GM21529 (cell line): ENCODE data around the gene ARSA.
"Not testable (repeated sequence)": the region's sequence is repeated elsewhere in the genome, so short reads cannot be mapped to it uniquely, and the experiment has no call there.

Experiments used
- ATAC-seq: cut with Tn5 transposase; IDR thresholded peaks from one replicate; pipeline ENCODE4 v1.9.1; 2021; ENCODE audit not compliant: unreplicated experiment

ARSA gene

DNA sequence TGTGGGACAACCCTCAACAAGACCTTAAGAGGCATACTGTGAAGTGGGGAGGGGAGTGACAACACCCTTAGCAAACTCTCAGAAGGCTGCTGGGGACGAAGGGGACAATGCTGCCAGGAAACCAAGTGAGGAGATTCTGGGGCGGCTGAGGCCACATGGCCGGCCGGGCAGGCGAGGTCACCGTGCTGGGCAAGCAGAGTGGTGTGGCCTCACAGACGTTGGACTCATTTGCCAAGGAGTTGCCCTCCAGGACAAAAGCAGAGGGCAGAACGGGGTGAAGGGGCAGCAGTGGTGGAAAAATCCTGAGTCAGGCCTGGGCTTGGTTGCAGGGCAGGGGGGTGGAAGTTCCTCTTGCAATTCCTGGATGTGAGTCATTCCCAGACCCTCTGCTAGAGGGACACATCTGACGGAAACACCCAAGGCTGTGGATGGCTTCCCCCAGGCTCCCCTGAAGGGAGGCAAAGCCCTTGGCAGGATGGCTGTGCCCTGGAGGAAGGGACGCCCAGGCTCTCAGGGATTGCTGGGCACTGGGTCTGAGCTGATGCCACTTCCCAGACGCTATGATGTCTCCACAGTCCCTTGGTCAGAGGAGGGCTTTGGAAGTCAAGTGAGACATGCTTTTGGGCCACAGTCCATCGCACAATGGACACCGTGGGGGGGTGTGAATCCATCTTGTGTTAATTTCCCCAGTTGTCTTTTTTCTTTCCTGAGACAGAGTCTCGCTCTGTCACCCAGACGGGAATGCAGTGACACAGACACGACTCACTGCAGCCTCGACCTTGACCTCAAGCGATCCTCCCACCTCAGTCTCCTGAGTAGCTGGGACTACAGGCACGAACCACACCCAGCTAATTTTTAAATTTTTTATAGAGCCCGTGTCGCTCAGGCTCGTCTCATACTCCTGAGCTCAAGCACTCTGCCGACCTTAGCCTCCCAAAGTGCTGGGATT lies 28.4 kb upstream of the ARSA start:
- no peak for ATAC-seq

DNA sequence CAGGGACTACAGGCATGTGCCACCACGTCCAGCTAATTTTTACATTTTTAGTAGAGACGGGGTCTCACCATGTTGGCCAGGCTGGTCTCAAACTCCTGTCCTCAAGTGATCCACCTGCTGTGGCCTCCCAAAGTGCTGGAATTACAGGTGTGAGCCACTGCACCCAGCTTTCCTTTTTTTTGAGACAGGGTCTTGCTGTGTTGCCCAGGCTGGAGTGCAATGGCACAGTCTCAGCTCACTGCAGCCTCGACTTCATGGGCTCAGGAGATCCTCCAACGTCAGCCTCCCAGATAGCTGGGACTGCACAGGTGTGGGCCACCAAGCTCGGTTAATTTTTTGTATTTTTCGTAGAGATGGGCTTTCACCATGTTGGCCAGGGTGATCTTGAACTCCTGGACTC lies 26.7 kb upstream of the ARSA start:
- not testable (repeated sequence) for ATAC-seq

DNA sequence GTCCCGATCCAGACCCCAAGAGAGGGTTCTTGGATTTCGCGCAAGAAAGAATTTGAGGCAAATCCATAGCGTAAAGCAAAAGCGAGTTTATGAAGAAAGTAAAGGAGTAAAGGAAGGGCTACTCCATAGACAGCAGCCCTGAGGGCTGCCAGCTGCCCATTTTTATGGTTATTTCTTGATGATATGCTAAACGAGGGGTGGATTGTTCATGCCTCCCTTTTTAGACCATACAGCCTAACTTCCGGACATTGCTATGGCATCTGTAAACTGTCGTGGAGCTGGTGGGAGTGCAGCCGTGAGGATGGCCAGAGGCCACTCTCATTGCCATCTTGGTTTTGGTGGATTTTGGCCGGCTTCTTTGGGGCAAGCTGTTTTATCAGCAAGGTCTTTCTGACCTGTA lies 25.3 kb upstream of the ARSA start:
- no peak for ATAC-seq

DNA sequence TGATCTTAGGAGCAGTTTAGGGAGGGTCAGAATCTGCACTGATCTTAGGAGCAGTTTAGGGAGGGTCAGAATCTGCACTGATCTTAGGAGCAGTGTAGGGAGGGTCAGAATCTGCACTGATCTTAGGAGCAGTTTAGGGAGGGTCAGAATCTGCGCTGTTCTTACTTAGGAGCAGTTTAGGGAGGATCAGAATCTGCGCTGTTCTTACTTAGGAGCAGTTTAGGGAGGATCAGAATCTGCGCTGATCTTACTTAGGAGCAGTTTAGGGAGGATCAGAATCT lies 15.8 kb upstream of the ARSA start:
- ATAC-seq: not testable (repeated sequence)

DNA sequence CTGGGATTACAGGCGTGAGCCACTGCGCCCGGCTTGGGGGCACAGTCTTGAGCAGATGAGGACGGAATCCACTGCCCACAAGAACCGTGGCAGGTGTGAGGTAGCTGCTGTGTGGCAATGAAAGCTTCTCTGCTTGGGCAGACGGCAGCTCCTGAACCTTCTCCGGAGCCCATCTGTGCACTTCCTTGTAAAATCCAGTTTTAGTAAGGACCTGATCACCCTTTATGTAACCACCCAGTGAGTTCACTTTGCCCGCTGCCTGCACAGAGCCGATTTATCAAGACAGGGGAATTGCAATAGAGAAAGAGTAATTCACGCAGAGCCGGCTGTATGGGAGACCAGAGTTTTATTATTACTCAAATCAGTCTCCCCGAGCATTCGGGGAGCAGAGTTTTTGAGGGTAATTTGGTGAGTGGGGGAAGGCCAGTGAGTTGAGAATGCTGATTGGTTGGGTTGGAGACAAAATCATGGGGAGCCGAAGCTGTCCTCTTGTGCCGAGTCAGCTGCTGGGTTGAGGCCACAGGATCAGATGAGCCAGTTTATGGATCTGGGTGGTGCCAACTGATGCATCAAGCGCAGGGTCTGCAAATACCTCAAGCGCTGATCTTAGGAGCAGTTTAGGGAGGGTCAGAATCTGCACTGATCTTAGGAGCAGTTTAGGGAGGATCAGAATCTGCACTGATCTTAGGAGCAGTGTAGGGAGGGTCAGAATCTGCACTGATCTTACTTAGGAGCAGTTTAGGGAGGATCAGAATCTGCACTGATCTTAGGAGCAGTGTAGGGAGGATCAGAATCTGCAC lies 15.3 kb upstream of the ARSA start:
- ATAC-seq: not testable (repeated sequence)

DNA sequence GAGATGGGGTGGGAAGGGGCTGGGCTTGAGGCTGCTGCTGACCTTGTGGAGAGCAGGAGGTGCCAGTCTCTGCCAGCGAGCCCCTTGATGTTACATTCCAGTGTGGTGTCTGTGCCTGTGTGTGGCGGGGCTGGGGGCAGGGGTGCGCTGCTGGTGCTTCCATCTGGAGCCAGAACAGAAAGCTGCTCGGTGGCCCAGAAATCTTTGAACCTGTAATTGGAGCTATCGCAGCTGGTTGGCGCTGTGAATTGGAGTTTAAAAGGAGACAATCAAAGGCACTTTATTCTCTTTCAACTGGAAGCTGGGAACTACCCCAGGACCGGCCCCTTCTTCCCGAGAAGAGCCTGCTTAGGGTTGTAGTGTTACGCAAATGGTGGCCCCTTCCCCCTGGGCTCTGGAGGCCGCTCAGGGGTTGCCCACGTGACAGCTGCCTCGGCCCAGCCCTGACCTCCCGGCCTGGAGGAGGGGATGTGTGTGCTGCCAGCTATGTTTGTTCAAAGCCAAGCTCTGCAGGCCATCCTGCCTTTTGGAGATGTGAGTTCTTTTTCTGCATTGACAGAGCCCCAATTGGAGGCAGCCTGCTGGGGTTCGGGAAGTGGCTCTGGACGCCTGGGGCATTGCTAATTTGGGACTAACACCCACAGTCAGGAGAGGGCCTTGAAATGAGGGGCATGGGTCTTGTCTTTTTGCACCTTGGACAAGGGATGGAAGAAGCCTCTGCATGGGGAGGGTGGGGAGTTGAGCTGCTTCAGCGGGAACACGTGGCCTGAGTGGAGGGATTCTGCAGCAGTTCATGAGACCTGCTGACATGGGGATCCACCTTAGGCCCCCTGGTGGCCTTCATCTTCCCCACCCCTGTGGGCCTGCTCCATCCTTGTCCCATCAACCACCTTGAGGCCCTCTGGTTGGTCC lies 14.0 kb upstream of the ARSA start:
- ATAC-seq: no peak

DNA sequence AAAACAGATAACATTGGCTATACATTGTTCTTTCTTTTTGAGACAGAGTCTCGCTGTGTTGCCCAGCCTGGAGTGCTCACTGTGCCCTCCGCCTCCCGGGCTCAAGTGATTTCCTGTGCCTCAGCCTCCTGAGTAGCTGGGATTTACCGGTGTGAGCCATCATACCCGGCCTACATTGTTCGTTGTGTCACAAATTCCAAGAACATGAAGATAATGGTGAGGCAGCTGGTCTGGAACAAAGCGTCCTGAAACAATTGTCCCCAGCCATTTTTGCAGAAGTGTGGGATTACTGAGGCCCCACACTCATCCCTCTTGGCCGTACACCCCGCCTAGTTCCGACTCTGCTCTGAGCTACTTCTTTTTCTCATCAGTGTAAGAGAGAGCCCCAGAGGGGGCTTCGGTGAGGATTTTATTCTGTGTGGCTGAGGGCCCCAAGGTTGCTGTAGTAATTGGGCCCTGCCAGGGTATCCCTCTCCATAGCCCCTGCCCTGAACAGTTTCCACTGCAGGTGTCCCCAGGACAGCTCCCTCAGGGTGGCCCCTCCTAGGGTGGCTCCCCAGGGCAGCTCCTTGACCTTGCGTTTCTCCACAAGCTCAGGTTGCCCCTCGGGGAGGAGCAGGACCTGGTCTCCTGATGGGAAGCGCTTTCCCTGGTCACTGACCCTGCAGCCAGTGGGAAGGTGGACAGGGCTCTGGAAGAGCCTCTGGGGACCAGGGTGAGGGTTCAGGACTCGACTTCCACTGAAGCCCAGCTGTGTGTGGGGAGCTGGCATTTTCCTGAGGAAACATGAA lies 13.1 kb upstream of the ARSA start:
- ATAC-seq: no peak

DNA sequence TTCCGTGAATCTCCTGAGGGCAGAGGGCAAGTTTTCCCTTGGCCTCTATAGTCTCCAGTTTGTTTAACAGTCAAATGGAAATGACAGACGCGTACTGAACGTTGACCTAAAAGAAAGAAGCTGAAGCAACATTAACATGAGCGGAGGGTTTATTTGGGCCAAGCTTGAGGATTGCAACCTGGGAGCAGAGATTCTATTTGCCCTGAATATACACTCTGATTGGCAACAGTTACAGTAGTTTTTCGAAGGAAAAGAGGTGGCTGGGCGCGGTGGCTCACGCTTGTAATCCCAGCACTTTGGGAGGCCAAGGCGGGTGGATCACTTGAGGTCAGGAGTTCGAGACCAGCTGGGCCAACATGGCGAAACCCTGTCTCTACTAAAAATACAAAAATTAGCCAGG lies 12.3 kb upstream of the ARSA start:
- not testable (repeated sequence) for ATAC-seq

DNA sequence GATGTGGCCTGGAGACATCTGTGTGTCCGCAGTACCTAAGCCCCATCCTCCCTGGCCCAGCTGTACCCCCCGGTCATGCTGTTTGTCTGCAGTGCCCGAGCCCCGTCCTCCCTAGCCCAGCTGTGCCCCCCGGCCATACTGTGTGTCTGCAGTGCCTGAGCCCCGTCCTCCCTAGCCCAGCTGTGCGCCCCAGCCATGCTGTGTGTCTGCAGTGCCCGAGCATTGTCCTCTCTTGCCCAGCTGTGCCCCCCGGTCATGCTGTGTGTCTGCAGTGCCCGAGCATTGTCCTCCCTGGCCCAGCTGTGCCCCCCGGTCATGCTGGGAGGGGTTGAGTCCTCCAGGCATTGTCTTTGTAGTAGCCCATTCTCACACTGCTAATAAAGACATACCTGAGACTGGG lies 7.6 kb upstream of the ARSA start:
- ATAC-seq: no peak

DNA sequence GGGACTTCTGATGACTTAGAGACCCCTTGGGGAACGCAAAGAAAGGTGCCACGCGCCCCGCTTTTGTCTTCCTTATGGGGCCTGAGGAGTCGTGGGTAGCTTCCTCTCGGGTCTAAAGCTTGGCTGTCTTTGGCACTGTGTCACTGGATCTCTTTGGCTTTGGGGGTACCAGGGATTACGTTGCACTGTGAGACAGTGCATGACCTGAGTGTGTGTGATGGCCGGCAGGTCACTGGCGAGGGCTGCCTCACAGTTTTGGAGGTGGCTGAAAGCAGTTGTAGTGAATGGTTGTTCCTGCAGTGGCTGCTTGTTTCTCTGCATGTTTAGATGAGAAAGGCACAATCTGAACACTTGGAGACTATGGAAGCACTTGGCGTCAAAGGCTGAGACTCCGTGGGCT lies 5.8 kb upstream of the ARSA start:
- ATAC-seq: no peak

DNA sequence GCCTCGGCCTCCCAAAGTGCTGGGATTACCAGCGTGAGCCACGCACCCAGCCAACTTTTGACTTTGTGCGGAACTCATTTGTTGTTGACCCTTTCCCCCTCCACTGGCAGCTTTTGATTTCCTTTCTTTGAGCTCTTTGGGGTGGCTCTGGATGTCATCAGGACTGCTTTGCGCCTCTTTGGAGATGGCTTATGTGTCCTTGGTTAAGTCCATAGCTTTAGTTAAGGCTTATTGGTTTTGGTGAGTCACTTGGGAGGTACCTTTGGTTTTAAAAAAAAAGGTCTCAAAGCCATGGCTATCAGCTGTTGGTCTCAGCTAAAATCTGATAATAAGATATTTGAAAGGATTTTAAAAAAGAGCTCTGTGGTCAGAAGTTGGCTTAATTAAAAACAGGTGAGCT lies 5.1 kb upstream of the ARSA start:
- no peak for ATAC-seq

DNA sequence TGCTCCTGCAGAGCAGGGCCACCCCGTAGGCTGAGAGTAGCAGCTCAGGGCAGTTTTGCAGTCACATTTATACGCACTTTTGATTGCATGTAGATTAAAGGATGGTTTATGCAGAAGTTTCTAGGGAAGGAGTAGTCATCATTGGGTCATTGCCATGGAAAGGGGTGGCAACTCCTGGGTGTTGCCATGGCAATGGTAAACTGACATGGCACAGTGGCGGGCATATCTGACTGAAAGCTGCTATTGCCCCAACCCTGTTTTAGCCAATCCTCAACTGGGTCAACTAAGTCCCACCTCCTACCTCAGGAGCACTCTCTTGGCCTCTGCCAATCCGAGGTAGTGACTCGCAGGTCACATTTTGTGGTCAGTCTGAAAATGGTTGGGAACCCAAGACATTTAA lies 2.4 kb upstream of the ARSA start:
- ATAC-seq: no peak

DNA sequence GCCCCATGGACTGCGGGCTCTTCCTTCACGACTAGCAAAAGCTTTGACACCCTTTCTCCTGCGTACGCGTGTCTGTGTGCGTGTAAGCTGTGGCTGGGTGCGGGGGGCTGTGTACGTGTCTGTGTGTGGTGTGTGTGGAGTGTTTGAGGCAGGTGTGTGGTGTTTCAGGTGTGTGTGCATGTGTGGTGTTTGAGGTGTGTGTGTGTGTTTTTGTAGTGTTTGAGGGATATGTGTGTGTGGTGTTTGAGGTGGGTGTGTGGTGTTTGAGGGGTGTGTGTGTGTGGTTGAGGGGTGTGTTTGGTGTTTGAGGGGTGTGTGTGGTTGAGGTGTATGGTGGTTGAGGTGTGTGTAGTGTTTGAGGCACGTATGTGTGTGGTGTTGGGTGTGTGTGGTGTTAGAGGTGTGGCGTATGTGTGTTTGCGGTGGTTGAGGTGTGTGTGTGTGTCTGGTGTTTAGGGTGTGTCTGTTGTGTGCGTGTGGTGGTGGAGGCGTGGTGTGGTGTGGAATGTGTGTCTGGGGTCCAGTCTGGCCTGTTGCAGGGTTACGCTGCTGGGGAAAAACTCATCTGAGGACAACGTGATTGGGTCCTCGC lies 687 bp upstream of the ARSA start:
- no peak for ATAC-seq

DNA sequence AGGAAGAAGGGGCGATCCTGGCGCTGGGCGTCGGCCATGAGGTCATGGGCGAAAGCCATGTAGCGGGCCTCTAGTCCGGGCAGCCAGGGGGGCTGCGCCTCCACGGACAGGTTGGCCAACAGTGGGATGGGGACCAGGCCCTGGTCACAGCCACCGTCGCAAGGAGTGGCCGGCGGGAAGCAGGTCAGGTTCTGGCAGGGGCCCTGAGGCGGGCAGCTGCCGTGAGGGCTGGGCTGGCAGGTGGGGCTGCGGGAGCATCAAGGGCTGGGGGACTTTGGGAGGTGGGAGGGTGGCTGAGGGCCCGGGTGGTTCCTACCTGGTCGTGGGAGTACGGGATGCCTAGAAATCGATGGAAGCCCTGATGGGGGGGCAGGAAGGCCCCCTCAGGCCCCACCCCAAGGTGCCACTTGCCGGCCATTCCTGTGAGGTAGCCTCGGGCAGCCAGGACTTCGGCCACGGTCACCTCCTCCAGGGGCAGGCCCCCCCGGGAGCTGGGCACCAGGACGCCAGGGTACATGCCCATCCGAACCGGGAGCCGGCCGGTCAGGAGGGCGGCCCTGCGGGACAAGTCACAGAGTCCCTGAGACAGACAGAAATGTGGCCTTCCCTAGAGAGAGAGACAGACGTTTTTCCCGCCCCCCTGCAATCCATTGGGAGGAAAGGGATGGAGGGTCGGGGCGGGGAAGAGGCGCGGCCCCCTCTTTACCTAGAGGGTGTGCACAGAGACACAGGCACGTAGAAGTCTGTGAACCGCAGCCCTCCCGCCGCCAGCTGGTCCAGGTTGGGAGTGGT lies 906 bp downstream of the ARSA start:
- no peak for ATAC-seq

DNA sequence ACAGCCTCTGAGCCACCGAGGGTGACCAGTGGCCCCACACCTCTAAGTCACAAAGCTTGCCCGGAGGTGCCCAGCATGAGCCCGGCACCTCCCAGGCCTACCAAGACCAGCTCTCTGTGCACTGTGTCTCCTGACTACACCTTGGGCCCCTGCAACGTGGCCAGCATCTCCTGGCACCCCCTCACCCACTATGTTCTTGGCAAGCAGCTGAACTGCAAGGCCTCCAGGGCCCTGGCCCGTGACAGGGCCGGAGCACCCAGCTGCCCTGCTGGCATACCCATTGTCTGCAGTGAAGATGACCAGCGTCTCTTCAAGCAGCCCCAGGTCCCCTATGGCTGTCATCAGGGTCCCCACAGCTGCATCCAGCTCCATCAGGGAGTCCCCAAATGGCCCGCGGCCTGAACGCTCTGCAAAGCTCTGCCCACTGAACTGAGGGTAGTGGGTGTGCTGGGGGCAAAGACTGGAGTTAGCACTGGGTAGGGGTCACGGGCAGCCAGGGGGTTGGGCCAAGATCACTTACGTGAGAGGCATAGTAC lies 1.6 kb downstream of the ARSA start:
- no peak for ATAC-seq

DNA sequence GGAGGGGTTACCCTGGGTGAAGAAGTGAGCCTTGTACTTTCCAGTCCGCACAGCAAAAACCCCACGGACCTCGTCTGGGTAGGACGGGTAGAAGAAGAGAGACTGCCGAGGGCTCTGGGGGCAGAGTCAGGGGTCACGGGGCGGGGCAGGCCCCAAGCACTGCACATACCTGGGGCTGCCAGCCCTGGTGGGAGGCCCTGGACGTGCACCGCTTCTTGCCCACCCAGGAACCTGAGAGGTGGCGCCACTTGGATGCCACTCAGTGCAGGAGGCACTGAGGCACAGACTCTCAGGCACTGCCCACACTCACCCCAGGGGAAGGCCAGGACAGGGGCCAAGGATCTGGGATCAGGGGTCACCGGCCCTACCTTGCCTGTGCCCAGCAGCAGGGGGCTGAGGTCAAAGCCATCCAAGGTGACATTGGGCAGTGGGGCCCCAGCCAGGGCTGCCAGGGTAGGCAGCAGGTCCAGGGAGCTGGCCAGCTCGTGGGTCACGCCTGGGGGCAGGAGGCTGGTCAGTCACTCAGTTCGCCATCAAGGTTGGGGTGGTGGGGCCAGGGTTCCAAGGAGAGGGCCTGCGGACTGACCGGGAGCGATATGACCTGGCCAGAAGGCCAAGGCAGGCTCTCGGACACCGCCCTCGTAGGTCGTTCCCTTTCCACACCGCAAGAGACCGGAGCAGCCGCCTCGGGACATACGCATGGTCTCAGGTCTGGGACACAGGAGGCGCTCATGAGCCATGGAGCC lies 2.2 kb downstream of the ARSA start:
- ATAC-seq: no peak

DNA sequence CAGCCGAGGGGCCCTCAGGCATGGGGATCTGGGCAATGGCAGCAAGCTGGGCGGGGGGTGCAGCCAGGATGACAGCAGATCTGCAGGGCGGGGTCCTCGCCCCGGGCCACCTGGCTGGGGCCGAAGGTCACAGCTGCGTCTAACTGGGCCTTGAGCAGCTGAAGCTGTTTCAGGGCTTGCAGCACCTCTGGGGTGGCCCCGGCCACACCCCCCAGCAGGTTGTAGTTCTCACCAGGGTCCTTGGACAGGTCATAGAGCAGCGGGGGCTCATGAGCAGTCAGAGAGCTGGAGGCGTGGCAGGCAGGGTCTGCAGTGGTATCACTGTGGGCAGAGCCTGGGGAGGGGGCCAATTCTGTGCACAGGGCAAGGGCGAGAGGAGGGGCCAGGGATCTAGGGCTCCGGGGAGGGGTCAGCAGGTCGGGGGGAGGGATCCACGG lies 2.8 kb downstream of the ARSA start:
- no peak for ATAC-seq

DNA sequence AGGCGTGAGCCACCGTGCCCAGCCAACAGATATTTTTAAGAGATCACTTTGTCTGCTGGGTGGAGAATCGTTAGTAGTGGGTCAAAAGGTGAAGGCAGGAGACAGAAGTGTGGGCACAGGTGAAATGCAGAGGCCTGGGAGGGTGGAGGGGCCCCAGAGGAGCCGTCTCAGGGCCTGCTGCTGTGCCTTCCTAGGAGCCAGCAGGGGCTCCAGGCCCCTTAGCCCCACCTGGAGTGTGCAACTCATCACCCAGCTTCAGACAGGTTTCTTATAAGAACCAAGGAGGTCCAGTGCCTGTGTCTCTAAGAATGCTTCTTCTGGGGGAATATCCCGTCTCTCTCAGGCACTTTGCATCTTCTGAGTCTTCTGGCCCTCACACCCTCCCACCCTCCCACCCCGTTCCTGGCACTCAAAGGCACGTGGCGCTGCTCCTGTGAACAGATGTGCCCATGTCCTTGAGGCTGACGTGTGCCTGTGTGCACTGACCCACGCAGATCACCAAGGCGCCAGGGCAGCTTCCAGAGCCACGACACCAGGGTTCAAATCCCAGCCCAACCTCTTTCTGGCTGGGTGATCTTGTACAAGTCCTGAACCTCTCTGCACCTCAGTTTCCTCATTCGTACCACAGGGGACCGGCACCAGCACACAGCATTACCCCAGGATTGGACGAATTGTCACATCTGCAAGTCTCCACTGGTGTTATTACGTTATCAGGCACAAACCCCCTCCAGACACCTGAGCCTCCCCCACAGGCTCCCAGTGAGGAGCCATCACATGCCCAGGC lies 3.4 kb downstream of the ARSA start:
- ATAC-seq: no peak
